Measurements from ENCODE around the gene PITX1. TPM values are rescaled to one million over a fixed set of nuclear protein-coding genes. Genes with fewer than 3 reads are reported as not detected.

PITX1 gene
- total RNA-seq, 1 donor from 2014 or later, result not detected

- no peaks in the 10 kb centered on the region for H3K9me3 Mint-ChIP-seq
- H3K4me1 ChIP-seq, result peaks cover 12% of the 10 kb centered on the region
- no peaks in the 10 kb centered on the region for H3F3A ChIP-seq (ENCODE audit: low read depth)
- no peak overlapping the region for H3K4me3 Mint-ChIP-seq
- H3K27me3 Mint-ChIP-seq (ENCODE audit: insufficient read depth, low read depth), result peaks cover 48% of the 10 kb centered on the region
- TF ChIP-seq EZH2 (IDR thresholded peaks at IDR 0.05) (no peak), EZH2phosphoT487 (IDR thresholded peaks at IDR 0.05) (no peak)
- H4K20me1 ChIP-seq (ENCODE audit: low read depth), result peaks cover 14% of the 10 kb centered on the region
- H2AFZ ChIP-seq (replicated peaks), result no peak overlapping the region
- no peaks in the 10 kb centered on the region for H3K36me3 Mint-ChIP-seq
- no peak overlapping the region for H3K4me2 ChIP-seq
- peaks cover 9% of the 10 kb centered on the region for H3K4me1 Mint-ChIP-seq
- no peaks in the 10 kb centered on the region for H3K9me3 ChIP-seq (ENCODE audit: low read depth)
- H3K79me2 ChIP-seq (ENCODE audit: low read depth), result no peaks in the 10 kb centered on the region
- no peak overlapping the region for H3K4me3 ChIP-seq
- H3K36me3 ChIP-seq, result no peaks in the 10 kb centered on the region
- H3K27ac Mint-ChIP-seq, result no peak overlapping the region
- H3K27ac ChIP-seq, result no peak overlapping the region
- DNase-seq (ENCODE audit: low spot score), result no peak
- H3K27me3 ChIP-seq, result peaks cover 100% of the 10 kb centered on the region
- H3K9ac ChIP-seq, result no peak overlapping the region
Observed at GRCh38 chr5:135051872-135052271, 17.8 kb upstream of the PITX1 start.

- no peaks in the 10 kb centered on the region for H3K36me3 ChIP-seq
- H3F3A ChIP-seq (ENCODE audit: low read depth), result no peaks in the 10 kb centered on the region
- TF ChIP-seq EZH2phosphoT487 (IDR thresholded peaks at IDR 0.05) (no peak), EZH2 (IDR thresholded peaks at IDR 0.05) (no peak)
- TF ChIP-seq, protein P1, sequence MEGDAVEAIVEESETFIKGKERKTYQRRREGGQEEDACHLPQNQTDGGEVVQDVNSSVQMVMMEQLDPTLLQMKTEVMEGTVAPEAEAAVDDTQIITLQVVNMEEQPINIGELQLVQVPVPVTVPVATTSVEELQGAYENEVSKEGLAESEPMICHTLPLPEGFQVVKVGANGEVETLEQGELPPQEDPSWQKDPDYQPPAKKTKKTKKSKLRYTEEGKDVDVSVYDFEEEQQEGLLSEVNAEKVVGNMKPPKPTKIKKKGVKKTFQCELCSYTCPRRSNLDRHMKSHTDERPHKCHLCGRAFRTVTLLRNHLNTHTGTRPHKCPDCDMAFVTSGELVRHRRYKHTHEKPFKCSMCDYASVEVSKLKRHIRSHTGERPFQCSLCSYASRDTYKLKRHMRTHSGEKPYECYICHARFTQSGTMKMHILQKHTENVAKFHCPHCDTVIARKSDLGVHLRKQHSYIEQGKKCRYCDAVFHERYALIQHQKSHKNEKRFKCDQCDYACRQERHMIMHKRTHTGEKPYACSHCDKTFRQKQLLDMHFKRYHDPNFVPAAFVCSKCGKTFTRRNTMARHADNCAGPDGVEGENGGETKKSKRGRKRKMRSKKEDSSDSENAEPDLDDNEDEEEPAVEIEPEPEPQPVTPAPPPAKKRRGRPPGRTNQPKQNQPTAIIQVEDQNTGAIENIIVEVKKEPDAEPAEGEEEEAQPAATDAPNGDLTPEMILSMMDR (IDR thresholded peaks at IDR 0.05), result no peak
- H4K20me1 ChIP-seq (ENCODE audit: low read depth), result peaks cover 14% of the 10 kb centered on the region
- Mint-ChIP-seq H3K36me3 (no peaks in the 10 kb centered on the region), H3K4me1 (peaks cover 9% of the 10 kb centered on the region), H3K27ac (no peak overlapping the region), H3K9me3 (no peaks in the 10 kb centered on the region), H3K27me3 (ENCODE audit: insufficient read depth, low read depth) (peaks cover 45% of the 10 kb centered on the region), H3K4me3 (no peak overlapping the region)
- H3K9ac ChIP-seq, result no peak overlapping the region
- H3K4me1 ChIP-seq, result peaks cover 12% of the 10 kb centered on the region
- no peak overlapping the region for H3K27ac ChIP-seq
- H3K9me3 ChIP-seq (ENCODE audit: low read depth), result no peaks in the 10 kb centered on the region
- H2AFZ ChIP-seq (replicated peaks), result no peak overlapping the region
- no peaks in the 10 kb centered on the region for H3K79me2 ChIP-seq (ENCODE audit: low read depth)
- H3K4me2 ChIP-seq, result no peak overlapping the region
- DNase-seq (ENCODE audit: low spot score), result no peak
- peaks cover 100% of the 10 kb centered on the region for H3K27me3 ChIP-seq
- no peak overlapping the region for H3K4me3 ChIP-seq
Observed at GRCh38 chr5:135051399-135051798, 17.4 kb upstream of the PITX1 start.

DNA sequence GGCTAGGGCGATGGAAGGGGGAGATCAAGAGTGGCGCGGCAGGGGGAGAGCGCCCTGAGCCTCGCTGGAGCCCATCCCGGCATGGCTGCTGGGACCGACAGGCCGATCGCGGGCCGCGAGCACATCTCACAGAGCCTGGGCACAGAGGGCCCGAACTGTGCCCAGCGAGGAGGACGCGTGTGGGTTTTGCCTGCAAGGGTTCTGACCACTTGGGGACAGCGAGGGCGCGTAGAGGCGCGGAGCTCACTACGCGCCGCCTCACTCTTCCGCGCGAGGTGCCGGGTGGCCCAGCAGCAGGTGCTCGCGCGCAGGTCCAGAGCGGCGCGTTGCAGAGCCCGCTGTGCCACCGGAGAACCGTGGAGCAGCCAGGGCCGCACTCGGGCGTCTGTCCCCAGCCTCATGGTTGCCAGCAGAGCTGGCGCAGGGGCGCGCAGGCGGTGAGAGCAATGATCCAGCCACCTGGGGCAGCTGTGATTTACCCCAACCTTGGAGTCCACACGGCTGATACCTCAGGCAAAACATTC lies 16.3 kb upstream of the PITX1 start:
- peak overlapping the region; percentile 72 for H2AFZ ChIP-seq (replicated peaks)
- Mint-ChIP-seq H3K36me3 (no peaks in the 10 kb centered on the region), H3K9me3 (no peaks in the 10 kb centered on the region), H3K27me3 (ENCODE audit: insufficient read depth, low read depth) (peaks cover 48% of the 10 kb centered on the region), H3K4me1 (peaks cover 9% of the 10 kb centered on the region), H3K4me3 (no peak overlapping the region), H3K27ac (no peak overlapping the region)
- H3K4me1 ChIP-seq, result peaks cover 12% of the 10 kb centered on the region
- H3K27me3 ChIP-seq, result peaks cover 100% of the 10 kb centered on the region
- DNase-seq (ENCODE audit: low spot score), result peak; percentile 61
- H3K79me2 ChIP-seq (ENCODE audit: low read depth), result no peaks in the 10 kb centered on the region
- H4K20me1 ChIP-seq (ENCODE audit: low read depth), result peaks cover 18% of the 10 kb centered on the region
- no peaks in the 10 kb centered on the region for H3K9me3 ChIP-seq (ENCODE audit: low read depth)
- H3K4me2 ChIP-seq, result peak overlapping the region; percentile 81
- H3K27ac ChIP-seq, result no peak overlapping the region
- H3F3A ChIP-seq (ENCODE audit: low read depth), result no peaks in the 10 kb centered on the region
- no peak overlapping the region for H3K9ac ChIP-seq
- no peaks in the 10 kb centered on the region for H3K36me3 ChIP-seq
- H3K4me3 ChIP-seq, result peak overlapping the region; percentile 44
- TF ChIP-seq, protein P1 (IDR thresholded peaks at IDR 0.05), result no peak
- TF ChIP-seq EZH2 (IDR thresholded peaks at IDR 0.05), result peak; percentile 86
- TF ChIP-seq EZH2phosphoT487 (IDR thresholded peaks at IDR 0.05), result peak; percentile 85

DNA sequence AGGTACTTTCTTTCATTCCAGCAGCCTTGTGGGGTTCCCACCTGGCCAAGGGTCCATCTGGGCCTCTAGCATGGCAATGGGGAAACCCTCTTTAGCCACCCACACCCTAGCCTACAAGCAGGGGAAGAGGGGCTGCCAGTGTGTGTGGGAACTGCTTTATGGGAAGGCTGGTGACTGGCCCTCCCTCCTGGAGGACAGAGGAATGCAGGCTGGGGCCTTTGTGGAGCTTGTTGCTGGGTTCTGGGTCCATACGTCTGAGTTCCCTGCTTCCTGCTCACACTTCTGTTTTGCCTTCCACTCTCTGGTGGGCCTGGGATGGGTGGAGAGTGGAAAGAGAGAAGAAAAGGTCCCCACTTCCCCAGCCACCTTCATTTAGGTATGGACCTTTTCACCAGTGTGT lies 14.9 kb upstream of the PITX1 start:
- no peaks in the 10 kb centered on the region for H3K36me3 Mint-ChIP-seq
- Histone ChIP-seq H3K27ac (no peak overlapping the region), H3K9ac (no peak overlapping the region), H3K27me3 (peaks cover 100% of the 10 kb centered on the region), H3K9me3 (ENCODE audit: low read depth) (no peaks in the 10 kb centered on the region), H4K20me1 (ENCODE audit: low read depth) (peaks cover 23% of the 10 kb centered on the region), H3K4me3 (no peak overlapping the region), H3F3A (ENCODE audit: low read depth) (no peaks in the 10 kb centered on the region), H2AFZ (replicated peaks) (no peak overlapping the region), H3K79me2 (ENCODE audit: low read depth) (no peaks in the 10 kb centered on the region), H3K4me2 (no peak overlapping the region), H3K4me1 (peaks cover 12% of the 10 kb centered on the region), H3K36me3 (no peaks in the 10 kb centered on the region)
- no peak overlapping the region for H3K4me3 Mint-ChIP-seq
- no peaks in the 10 kb centered on the region for H3K9me3 Mint-ChIP-seq
- DNase-seq (ENCODE audit: low spot score), result no peak
- H3K4me1 Mint-ChIP-seq, result peaks cover 9% of the 10 kb centered on the region
- H3K27ac Mint-ChIP-seq, result no peak overlapping the region
- peaks cover 59% of the 10 kb centered on the region for H3K27me3 Mint-ChIP-seq (ENCODE audit: insufficient read depth, low read depth)
- TF ChIP-seq EZH2phosphoT487 (IDR thresholded peaks at IDR 0.05) (no peak), EZH2 (IDR thresholded peaks at IDR 0.05) (no peak)
- TF ChIP-seq, protein P1 (IDR thresholded peaks at IDR 0.05), result no peak

Measured in neural progenitor cell (in vitro differentiated cells).